Measurements from ENCODE around the gene WWP2.
A peak's percentile ranks its signal among the peaks of the same experiment; 100 is the strongest.
"Not testable (repeated sequence)": the region's sequence is repeated elsewhere in the genome, so short reads cannot be mapped to it uniquely, and the experiment has no call there.

Gene WWP2

GRCh38 chr16:69724414-69724873 is 37.7 kb upstream of the WWP2 start:
- TF ChIP-seq CTCF (conservative IDR thresholded peaks at IDR 0.05): no peak
- H3K27ac ChIP-seq: no peak overlapping the region

- no peak overlapping the region for H3K27ac ChIP-seq
- TF ChIP-seq CTCF (conservative IDR thresholded peaks at IDR 0.05): no peak
These were observed 37.1 kb upstream of the WWP2 start for GRCh38 chr16:69724981-69725479.

- TF ChIP-seq CTCF (conservative IDR thresholded peaks at IDR 0.05): no peak
- peak overlapping the region; percentile 59 for H3K27ac ChIP-seq
These were observed 36.4 kb upstream of the WWP2 start for GRCh38 chr16:69725480-69726312.

GRCh38 chr16:69726313-69727060 is 35.6 kb upstream of the WWP2 start, which contains the start of gene NQO1:
TSS of gene NQO1 (minus strand) at chr16:69726560. CDS start at chr16:69726439, 121 bp downstream.
- H3K27ac ChIP-seq: peak within 1 kb of the TSS; percentile 59
- TF ChIP-seq CTCF (conservative IDR thresholded peaks at IDR 0.05): no peak

GRCh38 chr16:69727916-69728270 is 34.2 kb upstream of the WWP2 start:
- TF ChIP-seq CTCF (conservative IDR thresholded peaks at IDR 0.05): no peak
- no peak overlapping the region for H3K27ac ChIP-seq

- H3K27ac ChIP-seq: not testable (repeated sequence)
These were observed 33.1 kb upstream of the WWP2 start for GRCh38 chr16:69729030-69729429.

- not testable (repeated sequence) for H3K27ac ChIP-seq
These were observed 30.9 kb upstream of the WWP2 start for GRCh38 chr16:69731280-69731679.

- TF ChIP-seq CTCF (conservative IDR thresholded peaks at IDR 0.05): no peak
- no peak overlapping the region for H3K27ac ChIP-seq
These were observed 30.0 kb upstream of the WWP2 start for GRCh38 chr16:69732101-69732500.
